ENCODE measurements around the gene GRIP2.

Gene GRIP2

GRCh38 chr3:14454639-14455310, 85.4 kb downstream of the GRIP2 start:
- DNase-seq (ENCODE audit: low read depth in 2 of 3, low spot score in 2 of 3), result no peak

- DNase-seq (ENCODE audit: low read depth in 2 of 3, low spot score in 2 of 3), result no peak
Measured at GRCh38 chr3:14453876-14454638, 86.1 kb downstream of the GRIP2 start.

GRCh38 chr3:14452740-14453710, 87.1 kb downstream of the GRIP2 start:
- DNase-seq (ENCODE audit: low read depth in 2 of 3, low spot score in 2 of 3), result no peak

GRCh38 chr3:14451844-14452739, 88.0 kb downstream of the GRIP2 start:
- no peak for DNase-seq (ENCODE audit: low read depth in 2 of 3, low spot score in 2 of 3)

- DNase-seq (ENCODE audit: low read depth in 2 of 3, low spot score in 2 of 3), result no peak
Measured at GRCh38 chr3:14450922-14451606, 89.1 kb downstream of the GRIP2 start.

GRCh38 chr3:14450506-14450905, 89.6 kb downstream of the GRIP2 start:
- no peak for DNase-seq (ENCODE audit: low read depth in 2 of 3, low spot score in 2 of 3)

GRCh38 chr3:14448756-14449727, 91.1 kb downstream of the GRIP2 start:
- no peak for DNase-seq (ENCODE audit: low read depth in 2 of 3, low spot score in 2 of 3)

- DNase-seq (ENCODE audit: low read depth in 2 of 3, low spot score in 2 of 3), result no peak
Measured at GRCh38 chr3:14448063-14448462, 92.1 kb downstream of the GRIP2 start.

- DNase-seq (ENCODE audit: low read depth in 2 of 3, low spot score in 2 of 3), result no peak
Measured at GRCh38 chr3:14446988-14447570, 93.1 kb downstream of the GRIP2 start.

GRCh38 chr3:14445773-14446172, 94.4 kb downstream of the GRIP2 start:
- no peak for DNase-seq (ENCODE audit: low read depth in 2 of 3, low spot score in 2 of 3)

- no peak for DNase-seq (ENCODE audit: low read depth in 2 of 3, low spot score in 2 of 3)
Measured at GRCh38 chr3:14444380-14444779, 95.8 kb downstream of the GRIP2 start.

GRCh38 chr3:14441920-14442300, 98.2 kb downstream of the GRIP2 start:
- DNase-seq (ENCODE audit: low read depth in 2 of 3, low spot score in 2 of 3), result no peak

DNA sequence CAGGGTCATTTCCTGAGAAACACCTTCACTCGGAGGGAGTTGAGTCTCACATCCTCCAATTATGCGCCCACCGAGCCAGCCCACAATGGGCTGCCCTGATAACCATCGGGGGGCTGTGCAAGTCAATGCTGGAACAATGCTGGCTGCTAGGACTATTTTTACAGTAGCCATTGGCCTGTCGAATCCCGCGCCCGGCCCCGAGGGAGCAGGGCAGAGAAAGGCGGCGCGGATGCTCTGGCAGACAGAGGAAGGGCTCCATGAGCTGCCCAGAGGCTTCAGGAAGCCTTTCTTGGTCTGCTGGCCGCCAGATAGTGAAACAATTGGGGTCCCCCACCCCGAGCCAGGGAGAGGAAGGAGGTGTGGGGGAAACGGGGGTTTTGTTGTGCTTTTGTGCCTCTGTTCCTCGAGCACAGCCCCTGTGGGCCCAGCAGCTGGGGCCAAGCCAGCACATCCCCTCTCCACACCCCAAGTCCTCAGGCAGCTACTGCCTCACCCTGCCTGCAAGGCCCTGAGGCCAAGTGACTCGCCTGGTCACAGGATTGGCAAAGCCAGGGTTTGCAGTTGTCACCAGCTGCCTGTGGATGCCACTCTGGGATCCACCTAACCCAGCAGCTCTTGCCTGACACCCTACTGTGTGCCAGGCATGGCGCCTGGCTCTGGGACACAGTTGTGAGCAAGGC, 98.8 kb downstream of the GRIP2 start:
- DNase-seq (ENCODE audit: low read depth in 2 of 3, low spot score in 2 of 3), result no peak

DNA sequence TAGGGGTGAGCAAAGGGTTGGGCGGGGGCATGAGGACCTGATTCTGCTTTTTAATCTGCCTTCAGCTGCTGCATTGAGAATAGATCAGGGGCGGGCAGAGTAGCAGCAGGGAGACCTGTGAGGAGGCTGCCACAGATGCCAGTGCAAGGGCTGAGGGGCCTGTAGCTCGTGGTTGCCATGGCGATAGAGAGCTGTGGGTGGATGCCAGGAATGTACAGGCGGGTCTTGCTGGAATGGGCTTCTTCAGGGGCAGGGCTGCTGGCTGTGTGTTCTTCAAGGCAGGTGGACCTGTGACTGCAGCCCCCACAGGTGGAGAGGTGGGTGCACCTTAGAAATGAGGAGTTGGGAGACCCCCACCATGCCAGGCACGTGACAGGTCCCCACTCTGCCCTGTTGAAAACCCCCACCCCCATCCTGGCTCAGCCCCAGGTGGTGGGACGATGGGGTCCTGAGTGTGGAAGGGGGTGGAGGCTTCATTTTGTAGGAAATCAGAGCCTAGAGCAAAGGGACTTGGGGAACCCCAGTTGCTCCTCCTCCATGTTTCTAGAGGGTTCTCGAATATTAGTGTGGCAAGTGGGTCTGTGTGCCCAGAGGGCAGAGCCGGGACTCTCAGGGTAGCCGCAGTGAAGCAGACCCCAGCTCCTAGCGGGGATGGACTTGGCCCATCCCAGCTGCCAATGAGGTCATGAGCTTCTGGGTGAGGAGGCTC, 99.5 kb downstream of the GRIP2 start:
- no peak for DNase-seq (ENCODE audit: low read depth in 2 of 3, low spot score in 2 of 3)

GRCh38 chr3:14440168-14440518, 100.0 kb downstream of the GRIP2 start:
- no peak for DNase-seq (ENCODE audit: low read depth in 2 of 3, low spot score in 2 of 3)

DNA sequence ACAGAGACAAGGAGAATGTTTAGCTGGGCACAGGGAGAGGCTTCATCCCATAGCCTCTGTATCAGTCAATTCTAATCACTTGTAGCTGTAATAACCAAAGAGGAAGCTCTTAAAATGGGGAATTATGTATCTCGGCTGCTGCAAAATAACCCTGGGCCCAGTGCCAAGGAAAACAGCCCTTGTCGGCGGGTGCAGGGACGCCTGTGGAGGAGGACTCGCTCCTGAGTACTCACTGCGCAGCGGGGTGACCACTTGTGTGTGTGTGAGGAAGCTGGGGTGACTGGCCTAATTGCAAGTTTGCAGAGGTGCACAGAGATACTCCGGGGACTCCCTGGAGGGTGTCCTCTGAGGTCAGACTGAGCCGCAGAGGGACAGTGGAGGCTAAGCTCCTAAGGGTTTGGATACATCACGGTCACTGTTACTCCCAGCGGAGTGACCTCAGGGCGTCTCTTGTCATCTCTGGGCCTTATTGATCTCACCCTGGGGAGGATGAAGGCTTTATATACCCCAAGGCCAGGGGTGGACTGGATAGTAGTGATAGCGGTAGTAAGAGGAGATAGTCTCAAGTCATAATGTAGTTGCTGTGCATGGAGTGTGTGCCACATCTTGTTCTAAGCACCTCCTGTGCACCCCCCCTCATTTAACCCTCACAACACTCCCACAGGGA, 100.5 kb downstream of the GRIP2 start:
- no peak for DNase-seq (ENCODE audit: low read depth in 2 of 3, low spot score in 2 of 3)

All from activated CD8-positive, alpha-beta memory T cell treated with anti-CD3 and anti-CD28 coated beads for 48 hours (primary cell).